A204.1 (cell line): Measurements from ENCODE around the gene HSD17B14.
"Not testable (repeated sequence)": the region's sequence is repeated elsewhere in the genome, so short reads cannot be mapped to it uniquely, and the experiment has no call there.

Experiments used
- FAIRE-seq: peaks from 2 replicates; lab custom pipeline; 2012; peaks lifted over from hg19 to GRCh38; lab: Jason Lieb, UNC

HSD17B14 gene

DNA sequence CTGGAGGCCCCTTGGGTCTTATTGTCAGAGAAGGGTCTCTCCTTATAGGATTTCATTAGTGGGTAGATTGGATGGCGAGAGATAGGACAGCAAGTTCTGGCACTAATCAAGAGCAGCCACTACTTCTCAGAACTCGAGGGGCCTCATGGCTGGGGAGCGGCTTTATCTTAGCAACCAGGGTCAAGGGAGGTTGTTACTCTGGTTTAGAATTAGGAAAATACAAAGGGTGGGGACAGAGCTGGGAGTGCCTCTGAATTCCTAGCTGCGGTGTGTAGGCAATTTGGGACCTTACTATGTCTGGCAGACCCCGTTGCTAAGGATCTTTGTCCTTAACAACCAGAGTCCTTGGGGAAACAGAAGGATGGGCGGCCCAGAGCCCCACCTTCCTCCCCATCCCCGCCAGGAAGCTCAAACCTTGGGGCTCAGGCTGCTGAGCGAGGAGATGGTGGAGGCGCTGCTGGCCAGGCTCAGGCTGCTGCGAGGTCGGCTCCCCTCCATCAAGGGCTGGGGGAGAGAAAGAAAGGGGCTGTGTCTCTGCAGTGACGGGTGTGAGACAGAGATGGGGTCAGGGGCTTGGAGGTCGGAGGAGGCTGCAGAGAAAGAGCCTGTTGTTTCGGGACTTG lies 30.9 kb upstream of the HSD17B14 start:
- no peak for FAIRE-seq

DNA sequence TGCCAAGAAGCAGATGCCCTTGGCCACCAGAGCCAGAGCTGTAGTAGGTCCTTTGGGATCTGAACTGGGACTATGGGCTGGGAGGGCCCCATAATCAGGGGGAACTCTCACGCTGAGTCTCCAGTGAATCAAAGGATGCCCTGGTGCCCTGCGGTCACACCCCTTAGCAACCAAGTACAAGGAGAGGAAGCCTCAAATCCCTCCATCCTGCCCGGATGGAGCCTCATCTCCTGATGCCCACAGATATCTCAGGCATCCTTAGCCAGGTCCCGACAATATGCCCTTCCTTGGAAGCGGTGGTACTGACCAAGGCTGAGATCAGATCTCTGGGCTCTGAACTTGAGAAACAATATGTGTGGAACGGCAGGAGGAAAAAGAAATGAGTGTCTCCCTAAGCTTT lies 30.4 kb upstream of the HSD17B14 start:
- no peak for FAIRE-seq

DNA sequence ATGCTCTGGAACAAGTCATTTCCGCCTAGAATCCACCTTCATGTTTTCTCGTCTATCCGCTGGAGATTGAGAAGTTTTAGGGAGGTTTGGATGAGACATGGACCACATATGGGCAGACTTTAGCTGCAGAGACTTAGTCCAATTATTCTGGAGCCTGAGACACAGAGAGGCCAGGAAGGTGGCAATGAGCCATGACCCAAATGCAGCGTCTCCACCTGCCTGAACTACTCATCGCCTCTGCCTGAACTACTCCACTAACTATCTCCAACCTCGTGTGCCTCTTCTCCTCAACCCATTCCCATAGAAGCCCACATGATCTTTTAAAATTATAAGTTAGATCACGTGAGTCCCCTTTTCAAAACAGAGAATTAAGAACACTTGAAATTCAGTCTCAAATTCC lies 26.5 kb upstream of the HSD17B14 start:
- no peak for FAIRE-seq

DNA sequence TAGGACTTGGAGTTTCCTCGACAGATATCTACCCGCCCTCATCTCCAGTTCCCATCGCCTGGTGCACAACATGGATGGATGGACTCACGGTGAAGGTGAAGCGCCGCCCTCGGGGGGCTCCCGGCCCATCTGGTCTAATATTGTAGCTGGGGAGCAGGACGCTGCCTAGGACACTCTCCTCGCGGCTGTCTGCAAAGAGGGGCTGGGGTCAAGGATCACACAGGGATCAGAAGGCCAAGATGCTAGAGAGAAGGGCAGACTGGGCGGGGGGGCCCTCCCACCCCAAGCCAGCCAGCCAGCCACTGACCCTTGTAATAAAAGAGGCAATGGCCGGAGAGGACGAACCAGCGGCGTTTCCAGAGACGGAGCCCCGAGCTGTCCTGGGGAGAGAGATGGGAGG lies 25.0 kb upstream of the HSD17B14 start:
- FAIRE-seq = no peak

DNA sequence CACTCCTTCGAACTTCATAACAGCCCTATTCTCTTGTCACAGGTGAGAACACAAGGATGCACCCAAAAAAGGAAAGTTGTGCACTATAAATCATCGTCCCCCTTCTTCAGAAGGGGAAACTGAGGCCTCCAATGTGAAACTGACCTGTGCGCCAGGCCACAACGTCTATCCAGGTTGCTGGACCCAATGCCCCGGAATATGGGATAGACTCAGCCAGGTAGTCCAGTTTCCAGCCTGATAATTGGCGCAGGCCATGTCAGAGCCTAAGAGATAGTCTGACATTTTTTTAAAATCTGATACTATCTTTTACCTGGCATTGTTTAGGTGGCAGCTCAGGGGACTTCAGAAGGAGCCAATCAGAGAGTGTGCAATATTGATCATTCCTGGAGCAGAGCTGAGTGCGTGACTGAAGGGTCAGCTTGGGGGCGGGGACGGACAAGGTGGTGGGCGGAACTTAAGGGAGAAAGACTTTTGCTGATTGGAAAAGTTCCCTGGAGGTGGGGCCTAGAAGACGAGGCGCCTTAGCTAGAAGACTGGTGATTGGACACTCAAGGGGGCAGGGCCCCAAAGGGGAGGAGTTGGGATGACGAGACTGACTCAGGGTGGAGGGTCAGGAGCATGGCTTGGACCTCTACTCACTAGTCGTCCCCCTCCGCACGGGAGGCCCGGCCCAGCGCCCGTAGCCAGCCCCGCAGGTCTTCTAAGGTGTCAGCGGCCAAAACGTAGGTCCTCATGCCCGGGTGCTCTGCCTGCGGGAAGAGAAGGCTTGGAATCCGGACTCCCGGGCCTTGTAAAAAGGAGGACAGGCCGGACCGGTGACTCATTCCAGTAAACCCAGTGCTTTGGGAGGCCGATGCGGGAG lies 23.7 kb upstream of the HSD17B14 start:
- no peak for FAIRE-seq

DNA sequence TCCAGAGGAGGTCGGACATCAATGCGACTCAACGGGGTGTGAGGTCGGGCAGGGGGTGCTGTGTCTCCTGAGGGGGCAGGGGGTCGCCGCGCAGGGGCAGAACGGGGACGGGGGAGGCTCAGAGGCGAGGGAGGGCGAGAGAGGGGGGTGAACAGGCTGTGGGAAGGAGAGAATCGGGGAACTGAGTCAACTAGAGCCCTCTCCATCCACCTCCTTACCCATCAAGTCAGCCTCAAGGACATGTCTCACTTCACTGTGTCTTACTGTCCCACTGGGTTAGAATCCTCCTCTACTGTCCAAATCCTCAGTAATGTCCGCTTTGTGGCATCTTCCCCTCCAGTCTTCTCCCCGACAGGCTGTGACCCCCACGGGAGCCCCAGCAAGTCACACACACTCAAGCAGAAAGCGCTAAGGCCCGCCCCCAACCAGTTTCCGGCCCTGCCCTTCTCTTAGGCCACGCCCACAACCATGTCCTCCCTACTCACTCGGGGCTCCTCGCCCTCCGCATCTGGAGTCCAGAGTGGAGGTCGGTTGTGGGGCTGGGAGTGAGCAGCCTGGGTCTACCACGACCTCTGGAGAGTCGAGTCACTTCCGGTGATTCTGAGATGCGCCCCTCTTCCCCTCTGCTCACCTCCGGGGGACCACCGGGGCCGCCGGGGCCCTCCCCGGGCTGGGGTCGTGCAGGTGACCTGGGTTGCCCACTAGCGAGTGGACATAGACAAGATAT lies 22.9 kb upstream of the HSD17B14 start:
- FAIRE-seq = no peak

DNA sequence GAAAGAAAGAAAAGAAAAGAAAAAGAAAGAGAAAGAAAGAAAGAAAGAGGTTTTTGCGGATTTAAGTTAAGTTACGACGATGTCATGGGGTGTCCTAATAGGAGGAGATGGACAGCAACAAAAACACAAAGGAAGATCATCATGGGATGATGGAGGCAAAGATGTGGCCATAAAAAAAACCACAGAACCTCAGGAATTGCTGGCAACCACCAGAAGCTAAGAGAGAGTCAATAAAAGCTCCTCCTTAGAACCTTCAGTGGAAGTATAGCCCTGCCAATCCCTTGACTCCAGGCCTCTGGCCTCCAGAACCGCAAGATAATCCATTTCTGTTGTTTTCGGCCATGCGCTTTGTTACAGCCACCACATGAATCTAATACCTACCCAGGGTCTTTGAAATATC lies 20.6 kb upstream of the HSD17B14 start:
- FAIRE-seq = no peak

DNA sequence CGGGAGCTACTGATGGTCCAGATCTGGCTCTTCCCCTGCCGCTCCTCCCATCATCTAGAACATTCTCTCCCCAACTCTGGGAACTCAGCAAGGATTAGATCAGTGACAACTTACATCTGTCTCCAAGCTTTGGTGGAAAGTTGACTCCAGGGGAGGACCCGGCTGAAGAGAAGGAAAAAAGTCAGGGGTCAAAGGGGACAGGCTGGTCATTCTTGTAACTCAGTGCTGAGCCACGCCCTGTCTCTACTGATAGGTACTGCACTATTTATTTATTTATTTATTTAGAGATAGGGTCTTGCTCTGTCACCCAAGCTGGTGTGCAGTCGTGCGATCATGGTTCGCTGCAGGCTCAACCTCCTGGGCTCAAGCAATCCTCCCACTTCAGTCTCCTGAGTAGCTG lies 17.8 kb upstream of the HSD17B14 start:
- FAIRE-seq = no peak

DNA sequence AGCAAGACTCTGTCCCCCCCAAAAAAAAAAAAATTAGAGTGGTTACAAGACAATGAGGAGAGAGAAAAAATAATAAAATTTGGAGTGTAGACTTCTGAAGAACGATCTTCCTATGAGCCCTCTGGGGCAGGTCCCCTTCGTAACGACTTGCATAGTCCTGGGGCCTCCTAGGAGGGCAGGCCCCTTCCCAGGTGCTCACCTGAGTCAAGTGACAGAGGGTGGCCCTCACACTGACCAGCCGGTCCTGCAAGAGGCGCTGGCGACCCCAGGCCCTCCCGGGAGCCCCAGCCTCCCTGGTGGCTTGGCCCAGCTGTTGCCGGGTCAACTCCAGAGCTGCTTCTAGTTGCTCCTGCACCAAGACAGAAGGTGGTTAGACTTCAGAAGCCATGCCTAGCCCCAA lies 17.2 kb upstream of the HSD17B14 start:
- no peak for FAIRE-seq

DNA sequence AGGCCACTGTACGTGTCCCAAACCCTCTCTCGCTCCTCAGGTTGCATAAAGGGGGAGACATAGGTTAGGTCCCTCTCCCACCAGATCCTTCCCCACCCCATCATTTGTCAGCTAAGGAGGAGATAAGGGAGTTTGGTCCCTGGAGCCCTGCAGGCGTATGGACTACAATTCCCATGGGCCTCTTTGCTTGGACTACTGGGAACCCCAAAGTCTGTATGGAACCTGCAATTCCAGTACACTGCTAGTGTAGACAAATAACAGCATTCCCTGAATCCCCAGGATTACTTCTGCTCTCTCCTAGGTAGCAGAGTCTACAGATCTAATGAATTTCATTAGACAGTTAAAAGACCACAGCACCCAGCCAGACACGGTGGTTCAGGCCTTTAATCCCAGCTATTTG lies 16.0 kb upstream of the HSD17B14 start:
- no peak for FAIRE-seq

DNA sequence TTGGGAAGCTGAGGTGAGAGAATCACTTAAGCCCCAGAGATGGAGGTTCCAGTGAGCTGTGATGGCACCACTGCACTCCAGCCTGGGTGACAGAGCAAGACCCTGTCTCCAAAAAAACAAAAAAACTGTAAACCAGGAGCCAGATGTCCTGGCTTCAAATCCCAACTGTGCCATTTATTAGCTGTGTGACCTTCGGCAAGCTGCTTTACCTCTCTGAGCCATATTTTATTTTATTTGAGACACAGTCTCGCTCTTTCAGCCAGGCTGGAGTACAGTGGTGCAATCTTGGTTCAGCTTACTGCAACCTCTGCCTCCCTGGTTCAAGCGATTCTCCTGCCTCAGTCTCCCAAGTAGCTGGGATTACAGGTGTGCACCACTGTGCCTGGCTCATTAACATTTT lies 10.4 kb upstream of the HSD17B14 start:
- FAIRE-seq = not testable (repeated sequence)

DNA sequence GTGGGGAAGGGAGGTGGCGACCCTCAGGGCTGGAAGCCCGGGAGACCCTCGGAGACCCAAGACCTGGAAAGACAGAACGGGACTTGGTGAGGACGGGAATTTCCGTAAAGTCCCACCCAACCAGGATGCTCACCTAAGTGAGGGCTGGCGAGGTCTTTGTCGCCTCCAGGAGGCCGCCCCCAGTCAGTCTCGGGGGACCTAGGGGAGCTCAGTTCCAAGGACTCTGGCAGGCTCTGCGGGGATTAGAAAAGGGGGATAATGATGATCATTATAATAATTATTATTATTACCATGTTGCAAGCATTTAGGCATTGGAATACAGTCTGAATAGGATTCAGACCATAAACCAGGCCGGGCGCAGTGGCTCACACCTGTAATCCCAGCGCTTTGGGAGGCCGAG lies 9.1 kb upstream of the HSD17B14 start:
- FAIRE-seq = no peak

DNA sequence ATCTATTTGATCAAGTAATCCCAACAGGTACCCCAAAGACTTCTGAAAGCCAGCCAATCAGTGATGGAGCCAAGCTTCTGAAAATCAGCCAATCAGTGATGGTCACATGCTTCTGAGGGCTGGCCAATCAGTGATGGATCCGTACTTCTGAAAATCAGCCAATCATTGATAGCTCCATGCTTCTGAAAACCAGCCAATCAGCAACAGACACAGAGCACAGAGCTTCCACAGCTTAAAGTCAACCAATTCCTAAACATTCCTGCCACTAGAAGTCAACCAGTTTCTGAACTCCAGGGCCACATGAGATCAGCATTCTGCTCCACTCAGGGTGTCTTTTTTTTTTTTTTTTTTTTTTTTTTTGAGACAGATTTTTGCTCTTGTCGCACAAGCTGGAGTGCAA lies 8.2 kb upstream of the HSD17B14 start:
- FAIRE-seq = no peak

DNA sequence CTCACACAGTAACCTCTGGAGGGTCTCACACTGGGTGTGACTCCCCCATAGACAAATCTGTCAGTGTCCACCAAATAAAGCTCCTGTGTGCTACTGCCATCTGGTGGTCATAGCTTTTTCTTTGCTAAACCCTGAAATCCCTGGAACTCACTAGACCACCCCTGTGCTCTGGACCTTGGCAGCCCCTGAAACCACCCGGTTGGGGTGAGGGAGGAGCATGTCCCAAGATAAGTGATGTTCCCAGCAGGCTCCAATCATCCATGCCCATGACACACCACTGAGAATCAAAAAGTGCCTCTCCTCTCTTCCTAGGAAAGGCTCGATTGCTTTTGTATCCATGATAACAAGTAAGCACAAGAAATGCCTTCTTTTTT lies 6.5 kb upstream of the HSD17B14 start:
- FAIRE-seq = no peak

DNA sequence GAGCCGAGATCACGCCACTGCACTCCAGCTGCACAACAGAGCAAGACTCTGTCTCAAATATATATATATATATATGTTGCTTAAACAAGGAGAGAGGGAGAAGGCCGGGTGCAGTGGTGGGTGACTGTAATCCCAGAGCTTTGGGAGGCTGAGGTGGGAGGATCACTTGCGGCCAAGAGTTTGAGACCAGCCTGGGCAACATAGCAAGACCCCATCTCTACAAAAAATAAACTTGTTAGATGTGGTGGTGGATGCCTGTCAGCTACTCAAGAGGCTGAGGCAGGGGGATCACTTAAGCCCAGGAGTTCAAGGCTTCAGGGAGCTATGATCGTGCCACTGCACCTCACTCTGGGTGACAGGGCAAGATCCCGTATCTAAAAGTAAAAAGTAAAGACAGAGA lies 5.3 kb upstream of the HSD17B14 start:
- no peak for FAIRE-seq

DNA sequence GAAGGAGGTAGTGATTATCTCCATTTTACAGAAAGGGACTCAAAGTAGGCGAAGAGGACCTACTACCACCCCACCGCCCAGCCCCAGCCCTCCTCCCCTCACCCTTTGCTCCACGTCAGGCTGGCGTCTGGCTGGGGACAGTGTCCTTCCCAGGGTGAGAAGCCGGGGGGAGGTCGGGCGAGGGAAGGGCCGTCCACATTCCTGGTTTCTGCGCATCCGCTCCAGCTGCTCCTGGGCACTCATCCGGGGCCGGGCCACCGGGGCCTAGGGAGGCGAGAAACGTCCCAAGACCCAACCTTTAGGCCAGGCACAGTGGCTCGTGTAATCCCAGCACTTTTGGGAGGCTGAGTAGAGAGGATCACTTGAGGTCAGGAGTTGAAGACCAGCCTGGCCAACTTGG lies 4.8 kb upstream of the HSD17B14 start:
- FAIRE-seq = no peak

DNA sequence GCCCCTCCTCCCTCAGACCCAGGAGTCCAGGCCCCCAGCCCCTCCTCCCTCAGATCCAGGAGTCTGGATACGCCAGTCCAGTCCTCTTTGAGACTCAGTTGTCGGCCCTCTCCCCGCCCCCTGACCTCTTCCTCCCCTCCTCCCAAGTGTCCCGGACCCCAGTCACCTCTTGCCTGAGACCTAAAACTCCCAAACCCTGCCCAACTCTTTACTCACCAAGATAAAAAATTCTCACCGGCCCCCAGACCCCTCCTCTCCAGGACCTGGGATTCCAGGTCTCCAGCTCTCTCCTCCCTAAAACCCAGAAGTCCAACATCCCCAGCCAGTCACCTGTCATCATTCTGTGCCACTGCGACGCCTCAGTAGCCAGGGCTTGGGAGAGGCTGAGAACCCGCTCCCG lies 1.4 kb upstream of the HSD17B14 start:
- no peak for FAIRE-seq

DNA sequence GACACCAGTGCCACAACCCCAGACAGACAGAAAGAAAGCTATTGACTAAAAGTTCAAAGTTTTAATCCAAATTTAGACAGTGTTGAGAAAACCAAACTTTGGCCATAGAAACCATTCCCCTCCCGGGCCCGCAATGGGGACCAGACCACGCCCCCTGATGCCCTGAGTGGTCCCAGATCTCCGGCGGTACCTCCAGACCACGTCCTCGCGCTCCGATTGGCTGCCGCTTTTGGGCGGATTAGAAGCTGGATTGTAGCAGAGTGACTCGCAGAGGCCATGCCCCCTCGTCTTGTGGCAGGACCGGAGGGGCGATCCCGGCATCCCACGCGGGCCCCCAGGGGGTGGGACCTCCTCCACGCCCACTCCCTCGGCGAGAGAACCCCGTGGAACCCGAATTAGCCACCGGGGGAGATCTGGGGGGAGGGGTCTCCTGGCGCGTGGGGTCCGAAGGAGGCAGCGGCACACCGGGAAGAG lies 797 bp upstream of the HSD17B14 start:
- peak; percentile 23 for FAIRE-seq

DNA sequence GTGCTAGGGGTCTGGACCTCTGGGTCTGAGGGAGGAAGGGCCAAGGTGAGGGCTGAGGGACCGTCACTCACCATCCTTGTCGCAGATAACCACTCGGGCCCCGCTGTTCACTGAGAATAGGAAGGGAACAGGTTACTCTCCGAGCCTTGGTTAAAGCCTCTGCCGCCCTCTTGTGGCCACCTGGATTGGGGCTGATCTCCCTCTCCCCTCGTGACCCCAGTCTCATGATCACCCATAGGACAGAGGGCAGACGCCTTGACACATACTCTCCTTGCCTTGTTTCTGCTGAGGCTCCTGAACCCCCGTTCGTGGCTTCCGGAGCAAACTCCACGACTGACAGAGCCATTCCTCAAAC lies 580 bp downstream of the HSD17B14 start:
- FAIRE-seq = no peak

DNA sequence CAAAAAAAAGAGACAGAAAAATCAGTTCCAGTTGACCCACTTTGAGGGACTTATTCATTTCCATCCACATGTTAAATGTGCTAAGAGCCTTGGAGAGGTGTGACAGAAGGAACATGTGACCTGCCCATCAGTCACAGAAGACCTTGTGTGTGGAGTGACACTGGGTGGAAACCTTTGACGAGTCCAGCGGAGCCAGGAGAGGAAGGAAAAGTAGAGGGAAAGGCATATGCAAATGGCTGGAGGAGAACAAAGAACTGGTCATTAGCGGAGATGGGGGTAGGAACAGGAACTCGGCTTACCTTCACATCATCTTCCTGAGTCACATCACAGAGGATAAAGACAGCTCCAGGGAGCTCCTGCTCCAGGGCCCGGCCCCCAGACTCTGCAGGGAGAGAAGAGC lies 2.3 kb downstream of the HSD17B14 start:
- no peak for FAIRE-seq

DNA sequence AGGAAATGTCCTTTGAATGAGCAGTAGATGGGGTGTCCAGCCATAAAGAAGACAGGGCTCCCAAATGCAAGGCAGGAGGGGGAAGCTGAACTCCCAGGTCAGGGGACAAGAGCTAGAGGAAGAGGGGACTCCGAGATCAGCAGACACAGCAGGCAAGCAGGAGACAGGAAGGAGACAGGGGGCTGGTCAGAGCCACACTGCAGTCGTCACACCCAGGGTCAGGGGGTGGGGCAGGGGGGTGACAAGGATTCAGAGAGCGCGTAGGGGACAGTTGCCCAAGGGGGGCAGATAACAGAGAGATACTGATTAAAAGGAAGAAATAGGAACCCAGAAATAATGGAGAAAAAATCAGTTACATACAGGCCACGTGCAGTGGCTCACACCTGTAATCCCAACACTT lies 3.2 kb downstream of the HSD17B14 start:
- FAIRE-seq = no peak

DNA sequence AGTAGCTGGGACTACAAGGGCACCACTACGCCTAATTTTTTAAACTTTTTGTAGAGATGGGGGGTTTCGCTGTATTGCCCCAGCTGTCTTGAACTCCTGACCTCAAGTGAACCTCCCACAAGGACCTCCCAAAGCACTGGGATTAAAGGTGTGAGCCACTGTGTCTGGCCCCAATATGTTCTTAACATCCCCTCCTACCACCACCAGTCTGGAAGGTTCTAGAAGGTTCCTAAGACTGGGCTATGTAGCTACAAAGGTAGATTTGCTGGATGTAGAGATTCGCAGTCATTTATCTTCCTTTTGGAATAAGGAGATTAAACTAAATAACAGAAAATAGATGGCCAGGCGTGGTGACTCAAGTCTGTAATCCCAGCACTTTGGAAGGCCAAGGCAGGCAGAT lies 5.3 kb downstream of the HSD17B14 start:
- no peak for FAIRE-seq

DNA sequence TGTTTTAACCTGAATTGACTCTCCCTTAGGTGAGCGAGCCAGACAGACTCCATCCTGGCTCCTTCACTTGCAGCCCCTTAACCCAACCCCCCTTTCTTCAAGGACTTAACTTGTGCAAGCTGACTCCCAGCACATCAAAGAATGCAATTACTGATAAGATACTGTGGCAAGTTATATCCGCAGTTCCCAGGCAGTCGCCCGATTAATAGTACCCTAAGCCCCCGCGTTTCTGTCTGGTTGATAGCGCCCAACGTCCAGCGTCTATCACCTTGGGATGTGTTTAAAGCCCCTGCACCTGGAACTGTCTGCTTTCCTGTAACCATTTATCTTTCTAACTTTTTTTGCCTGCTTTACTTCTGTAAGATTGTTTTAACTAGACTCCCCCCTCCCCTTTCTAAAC lies 6.2 kb downstream of the HSD17B14 start:
- FAIRE-seq = no peak

DNA sequence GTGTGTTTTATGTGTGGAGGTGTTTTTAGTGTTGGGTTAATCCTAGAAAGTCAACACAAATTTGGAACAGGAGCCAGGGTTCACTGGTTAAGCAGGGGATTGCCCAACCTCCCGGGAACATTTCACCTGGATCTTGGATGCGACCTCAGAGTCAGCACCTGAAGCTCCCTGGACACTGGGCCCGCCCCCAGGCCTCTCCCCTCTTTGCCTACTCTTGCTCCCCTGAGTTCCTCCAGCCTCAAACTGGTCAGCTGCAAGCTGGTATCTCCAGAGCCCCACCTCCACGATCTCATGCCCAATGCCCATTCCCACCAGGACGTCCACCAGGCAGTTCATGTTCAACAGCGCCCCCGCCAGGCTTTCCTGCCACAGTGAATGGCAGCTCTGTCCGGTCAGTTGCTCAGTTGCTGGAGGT lies 9.7 kb downstream of the HSD17B14 start:
- no peak for FAIRE-seq
